NCI-H82 treated with DMSO at 0.1 percent for 48 hours (cell line): ENCODE measurements around the gene CYP4F8.

Experiments used
- DNase-seq: peaks from one replicate; lab custom pipeline; 2025; ENCODE audit not compliant: unreplicated experiment; lab: John Stamatoyannopoulos, UW

Gene CYP4F8

GRCh38 chr19:15616183-15616582, 1.2 kb downstream of the CYP4F8 start:
- DNase-seq = no peak

- DNase-seq = no peak
Observed at GRCh38 chr19:15616627-15617270, 1.7 kb downstream of the CYP4F8 start.

GRCh38 chr19:15618321-15618720, 3.3 kb downstream of the CYP4F8 start:
- no peak for DNase-seq

GRCh38 chr19:15621801-15622200, 6.8 kb downstream of the CYP4F8 start:
- DNase-seq = no peak

- DNase-seq = no peak
Observed at GRCh38 chr19:15622991-15623390, 8.0 kb downstream of the CYP4F8 start.

GRCh38 chr19:15623711-15624318, 8.8 kb downstream of the CYP4F8 start:
- DNase-seq = no peak

- DNase-seq = no peak
Observed at GRCh38 chr19:15628236-15629002, 13.4 kb downstream of the CYP4F8 start.

- peak; percentile 6 for DNase-seq
Observed at GRCh38 chr19:15629003-15629880, 14.2 kb downstream of the CYP4F8 start.

GRCh38 chr19:15631817-15632216, 16.8 kb downstream of the CYP4F8 start:
- no peak for DNase-seq

GRCh38 chr19:15633082-15633835, 18.2 kb downstream of the CYP4F8 start:
- DNase-seq = no peak

GRCh38 chr19:15634105-15634504, 19.1 kb downstream of the CYP4F8 start:
- no peak for DNase-seq

GRCh38 chr19:15635016-15635805, 20.2 kb downstream of the CYP4F8 start:
- no peak for DNase-seq

- no peak for DNase-seq
Observed at GRCh38 chr19:15636026-15636425, 21.0 kb downstream of the CYP4F8 start.

- no peak for DNase-seq
Observed at GRCh38 chr19:15639596-15639995, 24.6 kb downstream of the CYP4F8 start.

- DNase-seq = no peak
Observed at GRCh38 chr19:15640294-15640903, 25.4 kb downstream of the CYP4F8 start, which contains the start of gene CYP4F3. TSS of gene CYP4F3 (plus strand) at chr19:15640897. CDS start at chr19:15641416, 519 bp downstream.

- DNase-seq = no peak
Observed at GRCh38 chr19:15640904-15641597, 26.0 kb downstream of the CYP4F8 start.

GRCh38 chr19:15641901-15642491, 27.0 kb downstream of the CYP4F8 start:
- DNase-seq = no peak

- DNase-seq = no peak
Observed at GRCh38 chr19:15642807-15643206, 27.8 kb downstream of the CYP4F8 start.
